Measurements from ENCODE around the gene KPTN. TPM values are rescaled to one million over a fixed set of nuclear protein-coding genes. Genes with fewer than 3 reads are reported as not detected.
"Not testable (repeated sequence)": the region's sequence is repeated elsewhere in the genome, so short reads cannot be mapped to it uniquely, and the experiment has no call there.

KPTN gene
- total RNA-seq, 1 experiment from 2014 or later, result 8.4 TPM

GRCh38 chr19:47492137-47492533 is 8.1 kb upstream of the KPTN start:
- no peak for DNase-seq (ENCODE audit: low read depth)

GRCh38 chr19:47491358-47492136 is 7.5 kb upstream of the KPTN start:
- DNase-seq (ENCODE audit: low read depth), result no peak

- DNase-seq (ENCODE audit: low read depth), result no peak
These were observed 6.8 kb upstream of the KPTN start for GRCh38 chr19:47490847-47491246.

GRCh38 chr19:47490031-47490430 is 6.0 kb upstream of the KPTN start:
- DNase-seq (ENCODE audit: low read depth), result no peak

- DNase-seq (ENCODE audit: low read depth), result no peak
These were observed 5.3 kb upstream of the KPTN start for GRCh38 chr19:47489072-47489914.

- DNase-seq (ENCODE audit: low read depth), result no peak
These were observed 3.8 kb upstream of the KPTN start for GRCh38 chr19:47487551-47488515.

- DNase-seq (ENCODE audit: low read depth), result no peak
These were observed 2.9 kb upstream of the KPTN start for GRCh38 chr19:47486900-47487299.

GRCh38 chr19:47486220-47486619 is 2.2 kb upstream of the KPTN start:
- DNase-seq (ENCODE audit: low read depth), result not testable (repeated sequence)

- DNase-seq (ENCODE audit: low read depth), result no peak
These were observed 1.2 kb upstream of the KPTN start for GRCh38 chr19:47485210-47485609.

GRCh38 chr19:47483200-47483599 is 819 bp downstream of the KPTN start:
- DNase-seq (ENCODE audit: low read depth), result no peak

GRCh38 chr19:47481460-47482052 is 2.5 kb downstream of the KPTN start:
- no peak for DNase-seq (ENCODE audit: low read depth)

- DNase-seq (ENCODE audit: low read depth), result no peak
These were observed 3.4 kb downstream of the KPTN start for GRCh38 chr19:47480658-47481057.

- DNase-seq (ENCODE audit: low read depth), result no peak
These were observed 4.1 kb downstream of the KPTN start for GRCh38 chr19:47479701-47480503.

GRCh38 chr19:47476438-47476972 is 7.5 kb downstream of the KPTN start:
- DNase-seq (ENCODE audit: low read depth), result no peak

GRCh38 chr19:47475465-47475864 is 8.6 kb downstream of the KPTN start:
- no peak for DNase-seq (ENCODE audit: low read depth)

GRCh38 chr19:47473336-47473735 is 10.7 kb downstream of the KPTN start:
- no peak for DNase-seq (ENCODE audit: low read depth)

- DNase-seq (ENCODE audit: low read depth), result peak; percentile 49
These were observed 12.1 kb downstream of the KPTN start, which contains the start of gene SLC8A2 for GRCh38 chr19:47471733-47472457. SLC8A2 (minus strand) TSS chr19:47471893; CDS start chr19:47466403, 5,490 bp downstream.

- no peak for DNase-seq (ENCODE audit: low read depth)
These were observed 12.7 kb downstream of the KPTN start for GRCh38 chr19:47471381-47471732.

- DNase-seq (ENCODE audit: low read depth), result no peak
These were observed 13.4 kb downstream of the KPTN start for GRCh38 chr19:47470447-47471195.
